PC-9 (cell line): Measurements from ENCODE around the gene CD72. TPM values are rescaled to one million over a fixed set of nuclear protein-coding genes. Genes with fewer than 3 reads are reported as not detected.
A peak's percentile ranks its signal among the peaks of the same experiment; 100 is the strongest.

ENCODE experiments used
- BruUV-seq: library from RNA; stranded (reverse); fragments of 400-500 nt; replicated peaks from 2 replicates; lab custom pipeline; 2021; lab: Mats Ljungman, UMichigan
- CTCF ChIA-PET: fragments of 300-600 bp; sonication (Branson Sonifier 250); formaldehyde crosslinking; loops from one replicate; lab custom pipeline; 2022; ENCODE audit warnings: antibody characterized with exemption; lab: Charles Lee
- POLR2A ChIA-PET: fragments of 300-600 bp; sonication (Branson Sonifier 250); formaldehyde crosslinking; loops from one replicate; lab custom pipeline; 2022; ENCODE audit warnings: antibody characterized with exemption; ENCODE audit not compliant: unreplicated experiment; lab: Charles Lee
- DNase-seq, 2 experiments: peaks; one replicate each; pipeline versions ENCODE4 v3.0.0 to v3.0.0-alpha.2; 2015 to 2022; ENCODE audit warnings: mixed read lengths in 1 of 2
- H2AFZ ChIP-seq: fragments of 200-600 bp; sonication (generic); 2 replicates; pipeline ENCODE4 v1.8.1; 2017; ENCODE audit warnings: antibody characterized with exemption
- H3F3A ChIP-seq: fragments of 200-600 bp; sonication (generic); 2 replicates; pipeline ENCODE4 v1.8.1; 2017; ENCODE audit warnings: antibody characterized with exemption, mild to moderate bottlenecking, low read depth; ENCODE audit not compliant: insufficient read depth
- H3K27ac ChIP-seq: fragments of 200-600 bp; sonication (generic); 2 replicates; pipeline ENCODE4 v1.6.1; 2016; ENCODE audit warnings: mixed run types
- H3K27me3 ChIP-seq: fragments of 200-600 bp; sonication (generic); 2 replicates; pipeline ENCODE4 v1.6.1; 2016; ENCODE audit warnings: low read depth, mixed run types; ENCODE audit not compliant: insufficient read depth
- H3K36me3 ChIP-seq: fragments of 200-600 bp; sonication (generic); 2 replicates; pipeline ENCODE4 v1.6.1; 2016; ENCODE audit warnings: low read depth, mixed run types
- H3K4me1 ChIP-seq: fragments of 200-600 bp; sonication (generic); replicated peaks from 2 replicates; pipeline ENCODE4 v1.6.1; 2016; ENCODE audit warnings: mixed run types; ENCODE audit not compliant: insufficient read depth
- H3K4me2 ChIP-seq: fragments of 200-600 bp; sonication (generic); 2 replicates; pipeline ENCODE4 v1.6.1; 2017; ENCODE audit warnings: mixed run types
- H3K4me3 ChIP-seq: fragments of 200-600 bp; sonication (generic); 2 replicates; pipeline ENCODE4 v1.6.1; 2016; ENCODE audit warnings: mixed run types
- H3K79me2 ChIP-seq: fragments of 200-600 bp; sonication (generic); 2 replicates; pipeline ENCODE4 v1.6.1; 2017; ENCODE audit warnings: low read depth, mixed run types
- H3K9me2 ChIP-seq: fragments of 200-600 bp; sonication (generic); 2 replicates; pipeline ENCODE4 v1.8.1; 2017; ENCODE audit warnings: mild to moderate bottlenecking; ENCODE audit not compliant: insufficient read depth
- H3K9me3 ChIP-seq: fragments of 200-600 bp; sonication (generic); 2 replicates; pipeline ENCODE4 v1.8.1; 2016; ENCODE audit warnings: low read depth; ENCODE audit not compliant: insufficient read depth
- H4K20me1 ChIP-seq: fragments of 200-600 bp; sonication (generic); 2 replicates; pipeline ENCODE4 v1.8.1; 2017; ENCODE audit not compliant: insufficient read depth
- EZH2 ChIP-seq: fragments of 200-600 bp; sonication (generic); IDR thresholded peaks from 2 replicates; pipeline ENCODE4 v1.8.0; 2017; ENCODE audit warnings: antibody characterized with exemption, low read depth
- intact Hi-C: fragments of 100-400 bp; cut with micrococcal nuclease; formaldehyde crosslinking; loops from one replicate; pipeline ENCODE4 v1.10.0; 2022; ENCODE audit not compliant: unreplicated experiment
- total RNA-seq: library from RNA; stranded (reverse); gene quantifications from 2 replicates; pipeline ENCODE4 v1.2.3, GENCODE V29; 2021
- TF ChIP-seq, protein P1 (sequence below): fragments of 200-600 bp; sonication (generic); conservative IDR thresholded peaks from 2 replicates; pipeline ENCODE4 v1.6.1; 2017; ENCODE audit warnings: mixed run types, antibody characterized with exemption, mild to moderate bottlenecking, moderate library complexity

CD72 gene
- total RNA-seq, 1 experiment from 2014 or later: 3.2 TPM

GRCh38 chr9:35650341-35651158, 32.3 kb upstream of the CD72 start, which contains the start of gene SIT1:
Gene SIT1, minus strand, starts transcription at chr9:35650931. Its CDS starts 78 bp downstream, at chr9:35650853.
- no peaks in the 10 kb centered on the region for H3K79me2 ChIP-seq
- ChIA-PET CTCF (no interaction called here), POLR2A (no interaction called here)
- peak within 1 kb of the TSS; percentile 39; the same call in 1 of the 2 replicates for H3K27ac ChIP-seq
- peaks cover 13% of the 10 kb centered on the region; the same call in 1 of the 2 replicates for H3F3A ChIP-seq
- intact Hi-C loops: no loop called here
- H3K9me2 ChIP-seq: no peaks in the 10 kb centered on the region
- BruUV-seq: no TSS peak
- TF ChIP-seq, protein P1, sequence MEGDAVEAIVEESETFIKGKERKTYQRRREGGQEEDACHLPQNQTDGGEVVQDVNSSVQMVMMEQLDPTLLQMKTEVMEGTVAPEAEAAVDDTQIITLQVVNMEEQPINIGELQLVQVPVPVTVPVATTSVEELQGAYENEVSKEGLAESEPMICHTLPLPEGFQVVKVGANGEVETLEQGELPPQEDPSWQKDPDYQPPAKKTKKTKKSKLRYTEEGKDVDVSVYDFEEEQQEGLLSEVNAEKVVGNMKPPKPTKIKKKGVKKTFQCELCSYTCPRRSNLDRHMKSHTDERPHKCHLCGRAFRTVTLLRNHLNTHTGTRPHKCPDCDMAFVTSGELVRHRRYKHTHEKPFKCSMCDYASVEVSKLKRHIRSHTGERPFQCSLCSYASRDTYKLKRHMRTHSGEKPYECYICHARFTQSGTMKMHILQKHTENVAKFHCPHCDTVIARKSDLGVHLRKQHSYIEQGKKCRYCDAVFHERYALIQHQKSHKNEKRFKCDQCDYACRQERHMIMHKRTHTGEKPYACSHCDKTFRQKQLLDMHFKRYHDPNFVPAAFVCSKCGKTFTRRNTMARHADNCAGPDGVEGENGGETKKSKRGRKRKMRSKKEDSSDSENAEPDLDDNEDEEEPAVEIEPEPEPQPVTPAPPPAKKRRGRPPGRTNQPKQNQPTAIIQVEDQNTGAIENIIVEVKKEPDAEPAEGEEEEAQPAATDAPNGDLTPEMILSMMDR: no peak
- no peak for TF ChIP-seq EZH2
- H3K4me2 ChIP-seq: 0 out of 2 replicates have a peak within 1 kb of the TSS, but pooled peaks have one; percentile 43
- no peak for DNase-seq
- no peak within 1 kb of the TSS for H3K4me3 ChIP-seq
- no peak within 1 kb of the TSS for H2AFZ ChIP-seq
- peaks cover 21% of the 10 kb centered on the region for H3K4me1 ChIP-seq
- no peaks in the 10 kb centered on the region for H3K9me3 ChIP-seq
- no peaks in the 10 kb centered on the region for H3K36me3 ChIP-seq
- H4K20me1 ChIP-seq: no peaks in the 10 kb centered on the region
- no peaks in the 10 kb centered on the region for H3K27me3 ChIP-seq

GRCh38 chr9:35649431-35650340, 31.5 kb upstream of the CD72 start:
- intact Hi-C loops: loop anchor here (5.0 kb wide), 2 partner anchors 167 to 178 kb away; partner anchors contain the start of genes FAM221B and TMEM8B
- Histone ChIP-seq H3K4me2 (no peak overlapping the region), H3K4me3 (no peak overlapping the region), H3K9me2 (no peaks in the 10 kb centered on the region), H3K27ac (no peak overlapping the region), H3K79me2 (no peaks in the 10 kb centered on the region), H3K27me3 (no peaks in the 10 kb centered on the region), H3K9me3 (no peaks in the 10 kb centered on the region), H3F3A (peaks cover 13% of the 10 kb centered on the region; the same call in 1 of the 2 replicates), H3K4me1 (peaks cover 21% of the 10 kb centered on the region), H2AFZ (no peak overlapping the region), H3K36me3 (no peaks in the 10 kb centered on the region), H4K20me1 (no peaks in the 10 kb centered on the region)
- ChIA-PET CTCF (no interaction called here), POLR2A (no interaction called here)
- no peak for DNase-seq
- TF ChIP-seq EZH2: no peak
- TF ChIP-seq, protein P1: no peak
- BruUV-seq: no TSS peak
